Activated B cell treated with CpG ODN at 0.5 μM for 24 hours (primary cell): Measurements from ENCODE around the gene TMPO. TPM values are rescaled to one million over a fixed set of nuclear protein-coding genes. Genes with fewer than 3 reads are reported as not detected.
"Not testable (repeated sequence)": the region's sequence is repeated elsewhere in the genome, so short reads cannot be mapped to it uniquely, and the experiment has no call there.

ENCODE experiments used
- ATAC-seq: fragments of 200-7000 bp; cut with Tn5 transposase; one replicate; pipeline ENCODE4 v1.10.0; 2021; ENCODE audit warnings: low read depth, mild to moderate bottlenecking, moderate library complexity
- CTCF ChIA-PET: fragments of 350-600 bp; sonication (Branson Sonifier 250); formaldehyde crosslinking; loops from one replicate; lab custom pipeline; 2021; ENCODE audit warnings: antibody characterized with exemption; lab: Charles Lee
- POLR2A ChIA-PET: fragments of 350-600 bp; sonication (Branson Sonifier 250); formaldehyde crosslinking; loops from one replicate; lab custom pipeline; 2021; ENCODE audit warnings: antibody characterized with exemption; lab: Charles Lee
- DNase-seq: peaks from one replicate; pipeline ENCODE4 v3.0.0; 2022
- H3K27ac Mint-ChIP-seq: one replicate; pipeline ENCODE4 v1.8.0; 2020; ENCODE audit warnings: mixed read lengths
- H3K27me3 Mint-ChIP-seq: one replicate; pipeline ENCODE4 v1.8.0; 2021; ENCODE audit warnings: mixed read lengths
- H3K36me3 Mint-ChIP-seq: one replicate; pipeline ENCODE4 v1.8.0; 2021; ENCODE audit warnings: low read depth, mixed read lengths
- H3K4me1 Mint-ChIP-seq: one replicate; pipeline ENCODE4 v1.8.0; 2021; ENCODE audit warnings: mixed read lengths
- H3K4me3 Mint-ChIP-seq: one replicate; pipeline ENCODE4 v1.8.0; 2020; ENCODE audit warnings: mild to moderate bottlenecking, mixed read lengths
- H3K9me3 Mint-ChIP-seq: one replicate; pipeline ENCODE4 v1.8.0; 2020; ENCODE audit warnings: mixed read lengths
- CTCF ChIP-seq: fragments of 200-600 bp; IDR thresholded peaks from one replicate; pipeline ENCODE4 v1.8.0; 2022; ENCODE audit warnings: antibody characterized with exemption, mild to moderate bottlenecking
- intact Hi-C: fragments of 100-400 bp; cut with micrococcal nuclease; formaldehyde crosslinking; loops from one replicate; pipeline ENCODE4 v1.15.1; 2024
- total RNA-seq: library from RNA; stranded (reverse); gene quantifications from 2 replicates; pipeline ENCODE4 v1.2.3, GENCODE V29; 2022

TMPO gene
- total RNA-seq, 1 donor from 2014 or later = 115 TPM

GRCh38 chr12:98503342-98503591, 12.1 kb upstream of the TMPO start:
- peak; percentile 67 for DNase-seq
- CTCF ChIA-PET = interaction anchor here (0.9 to 1.1 kb wide), 2 partner anchors 12 kb away, joined by 3 to 5 read pairs; partner anchors contain the start of gene TMPO
- H3K27ac Mint-ChIP-seq = peak overlapping the region; percentile 99

GRCh38 chr12:98503592-98504367, 11.6 kb upstream of the TMPO start:
- ChIA-PET POLR2A (interaction anchor here (0.6 to 3.0 kb wide), 8 partner anchors 11 to 141 kb away, joined by 3 to 71 read pairs (median 6); partner anchors contain the start of genes APAF1, IKBIP, SLC25A3 and TMPO), CTCF (interaction anchor here (0.9 to 1.1 kb wide), 2 partner anchors 12 kb away, joined by 3 to 5 read pairs; partner anchors contain the start of gene TMPO)
- intact Hi-C loops = loop anchor here (1.0 to 10.0 kb wide), 8 partner anchors 12 to 1764 kb away; partner anchors contain the start of genes APAF1, BLTP3B, DEPDC4 and NEDD1
- peak overlapping the region; percentile 99 for H3K27ac Mint-ChIP-seq
- H3K9me3 Mint-ChIP-seq = no peaks in the 10 kb centered on the region
- H3K36me3 Mint-ChIP-seq = peaks cover 15% of the 10 kb centered on the region
- no peak for TF ChIP-seq CTCF
- H3K4me3 Mint-ChIP-seq = peak overlapping the region; percentile 99
- DNase-seq (peak; percentile 88), ATAC-seq (peak; percentile 88)
- peaks cover 5% of the 10 kb centered on the region for H3K27me3 Mint-ChIP-seq
- H3K4me1 Mint-ChIP-seq = peaks cover 23% of the 10 kb centered on the region

More at GRCh38 chr12:98503342-98503591, 12.1 kb upstream of the TMPO start:
- Mint-ChIP-seq H3K27me3 (peaks cover 5% of the 10 kb centered on the region), H3K4me1 (peaks cover 24% of the 10 kb centered on the region), H3K36me3 (peaks cover 15% of the 10 kb centered on the region), H3K4me3 (peak overlapping the region; percentile 99), H3K9me3 (no peaks in the 10 kb centered on the region)
- no peak for TF ChIP-seq CTCF
- peak; percentile 56 for ATAC-seq
- POLR2A ChIA-PET = interaction anchor here (0.6 to 3.0 kb wide), 7 partner anchors 11 to 141 kb away, joined by 3 to 71 read pairs (median 5); partner anchors contain the start of genes APAF1, IKBIP, SLC25A3 and TMPO
- intact Hi-C loops = loop anchor here (1.0 to 10.0 kb wide), 8 partner anchors 12 to 1764 kb away; partner anchors contain the start of genes APAF1, BLTP3B, DEPDC4 and NEDD1

- no peak for ATAC-seq
- ChIA-PET POLR2A (interaction anchor here (0.6 to 3.0 kb wide), 3 partner anchors 10 to 108 kb away, joined by 3 to 71 read pairs (median 8); partner anchors contain the start of gene TMPO), CTCF (no interaction called here)
- Mint-ChIP-seq H3K4me3 (peak overlapping the region; percentile 99), H3K36me3 (peaks cover 15% of the 10 kb centered on the region), H3K9me3 (no peaks in the 10 kb centered on the region), H3K27me3 (peaks cover 5% of the 10 kb centered on the region), H3K27ac (peak overlapping the region; percentile 99), H3K4me1 (peaks cover 23% of the 10 kb centered on the region)
- DNase-seq = no peak
- intact Hi-C loops = loop anchor here (5.0 to 10.0 kb wide), 2 partner anchors 1641 to 1763 kb away; partner anchors contain the start of genes BLTP3B, DEPDC4 and SCYL2
- no peak for TF ChIP-seq CTCF
Observed at GRCh38 chr12:98504368-98504617, 11.1 kb upstream of the TMPO start.

- DNase-seq (no peak), ATAC-seq (no peak)
- peaks cover 25% of the 10 kb centered on the region for H3K4me1 Mint-ChIP-seq
- CTCF ChIA-PET = interaction anchor here (2.3 kb wide), 1 partner anchor 18 kb away, joined by 10 read pairs; no protein-coding TSS in a partner anchor
- no peak overlapping the region for H3K4me3 Mint-ChIP-seq
- H3K27me3 Mint-ChIP-seq = peaks cover under 1% of the 10 kb centered on the region
- no peak for TF ChIP-seq CTCF
- intact Hi-C loops = loop anchor here (10.0 kb wide), 1 partner anchor 1636 kb away; the partner anchor contains the start of gene BLTP3B
- H3K27ac Mint-ChIP-seq = no peak overlapping the region
- no peaks in the 10 kb centered on the region for H3K9me3 Mint-ChIP-seq
- POLR2A ChIA-PET = no interaction called here
- peaks cover 3% of the 10 kb centered on the region for H3K36me3 Mint-ChIP-seq
Observed at GRCh38 chr12:98509063-98509462, 6.3 kb upstream of the TMPO start.

GRCh38 chr12:98511806-98512205, 3.6 kb upstream of the TMPO start:
- intact Hi-C loops = loop anchor here (10.0 kb wide), 1 partner anchor 1937 kb away; no protein-coding TSS in a partner anchor
- H3K9me3 Mint-ChIP-seq, H3K4me3 Mint-ChIP-seq, H3K27me3 Mint-ChIP-seq, CTCF ChIA-PET, POLR2A ChIA-PET, H3K36me3 Mint-ChIP-seq, H3K27ac Mint-ChIP-seq, DNase-seq, ATAC-seq: not testable (repeated sequence)
- peaks cover 26% of the 10 kb centered on the region for H3K4me1 Mint-ChIP-seq
